Stimulated activated naive B cell treated with anti-CD40 and anti-IgM and Interleukin-4, amounts not matched to agents 10 μg/mL and 1 μg/mL and 100 μg/mL, for 72 hours (primary cell): ENCODE measurements around the gene FBXO15.

ENCODE experiments used
- ATAC-seq, 2 donors: fragments of 150-1000 bp; cut with Tn5 transposase; replicated peaks; 2 replicates each; pipeline ENCODE4 v1.10.0; 2021; ENCODE audit warnings: moderate library complexity in 1 of 2
- DNase-seq: peaks from one replicate; pipeline ENCODE4 v3.0.0; 2021
- H3K27ac Mint-ChIP-seq: one replicate; pipeline ENCODE4 v1.8.0; 2022; ENCODE audit warnings: mild to moderate bottlenecking, mixed read lengths
- H3K27me3 Mint-ChIP-seq, 2 donors: one replicate each; pipeline ENCODE4 v1.8.0; 2022; ENCODE audit warnings: mixed read lengths in 2 of 2
- H3K36me3 Mint-ChIP-seq, 2 donors: one replicate each; pipeline ENCODE4 v1.8.0; 2022; ENCODE audit warnings: mixed read lengths in 2 of 2, mild to moderate bottlenecking in 1 of 2
- H3K4me1 Mint-ChIP-seq, 2 donors: one replicate each; pipeline ENCODE4 v1.8.0; 2022; ENCODE audit warnings: mixed read lengths in 2 of 2, mild to moderate bottlenecking in 1 of 2
- H3K4me3 Mint-ChIP-seq, 2 donors: one replicate each; pipeline ENCODE4 v1.8.0; 2022; ENCODE audit warnings: mild to moderate bottlenecking in 2 of 2, mixed read lengths in 2 of 2, moderate library complexity in 1 of 2
- H3K9me3 Mint-ChIP-seq, 2 donors: one replicate each; pipeline ENCODE4 v1.8.0; 2022; ENCODE audit warnings: mixed read lengths in 2 of 2, mild to moderate bottlenecking in 1 of 2

FBXO15 gene

GRCh38 chr18:74147779-74148542 is at the start of gene FBXO15, which contains the start of gene TIMM21:
TSS of gene FBXO15 (minus strand) at chr18:74147834. CDS start at chr18:74147785, 49 bp downstream.
TSS of gene TIMM21 (plus strand) at chr18:74148523. CDS start at chr18:74148809, 286 bp downstream.
- ATAC-seq (peak; percentile 90 to 92), DNase-seq (peak; percentile 95)
- H3K4me1 Mint-ChIP-seq: peaks cover 29 to 51% of the 10 kb centered on the region in 2 donors
- no peaks in the 10 kb centered on the region for H3K27me3 Mint-ChIP-seq
- H3K36me3 Mint-ChIP-seq: peaks cover 13 to 19% of the 10 kb centered on the region in 2 donors
- peak within 1 kb of the TSS; percentile 98 for H3K4me3 Mint-ChIP-seq
- H3K27ac Mint-ChIP-seq: peak within 1 kb of the TSS; percentile 99
- no peaks in the 10 kb centered on the region for H3K9me3 Mint-ChIP-seq

- Mint-ChIP-seq H3K4me3 (peak overlapping the region; percentile 70 to 79), H3K27me3 (peaks cover 11 to 18% of the 10 kb centered on the region in 2 donors), H3K4me1 (peaks cover 2 to 6% of the 10 kb centered on the region in 2 donors), H3K9me3 (no peaks in the 10 kb centered on the region), H3K36me3 (no peaks in the 10 kb centered on the region), H3K27ac (no peak overlapping the region)
- ATAC-seq (peak; percentile 85 to 86), DNase-seq (peak; percentile 24)
Observed at GRCh38 chr18:74196220-74197119, 48.8 kb upstream of the FBXO15 start.

GRCh38 chr18:74194691-74195090 is 47.1 kb upstream of the FBXO15 start:
- DNase-seq (no peak), ATAC-seq (no peak)
- Mint-ChIP-seq H3K4me3 (no peak overlapping the region), H3K27ac (no peak overlapping the region), H3K36me3 (no peaks in the 10 kb centered on the region), H3K9me3 (no peaks in the 10 kb centered on the region), H3K4me1 (peaks cover 2 to 6% of the 10 kb centered on the region in 2 donors), H3K27me3 (peaks cover 17 to 31% of the 10 kb centered on the region in 2 donors)

GRCh38 chr18:74191577-74191976 is 43.9 kb upstream of the FBXO15 start:
- no peak overlapping the region for H3K4me3 Mint-ChIP-seq
- H3K4me1 Mint-ChIP-seq: peaks cover 2 to 6% of the 10 kb centered on the region in 2 donors
- DNase-seq (no peak), ATAC-seq (no peak)
- no peak overlapping the region for H3K27ac Mint-ChIP-seq
- no peaks in the 10 kb centered on the region for H3K9me3 Mint-ChIP-seq
- H3K27me3 Mint-ChIP-seq: peaks cover 35 to 49% of the 10 kb centered on the region in 2 donors
- H3K36me3 Mint-ChIP-seq: no peaks in the 10 kb centered on the region

GRCh38 chr18:74190086-74190485 is 42.5 kb upstream of the FBXO15 start:
- no peak for DNase-seq
- Mint-ChIP-seq H3K9me3 (no peaks in the 10 kb centered on the region), H3K27ac (no peak overlapping the region), H3K4me1 (no peaks in the 10 kb centered on the region), H3K4me3 (no peak overlapping the region), H3K36me3 (no peaks in the 10 kb centered on the region), H3K27me3 (peaks cover 37 to 61% of the 10 kb centered on the region in 2 donors)
- ATAC-seq: no peak

- Mint-ChIP-seq H3K9me3 (peaks cover 0 to 2% of the 10 kb centered on the region in 2 donors), H3K27ac (no peak overlapping the region), H3K36me3 (no peaks in the 10 kb centered on the region), H3K4me1 (no peaks in the 10 kb centered on the region), H3K27me3 (peaks cover 35 to 70% of the 10 kb centered on the region in 2 donors), H3K4me3 (no peak overlapping the region)
- no peak for ATAC-seq
- DNase-seq: no peak
Observed at GRCh38 chr18:74186661-74187060, 39.0 kb upstream of the FBXO15 start.

GRCh38 chr18:74185860-74186259 is 38.2 kb upstream of the FBXO15 start:
- no peaks in the 10 kb centered on the region for H3K4me1 Mint-ChIP-seq
- no peak overlapping the region for H3K27ac Mint-ChIP-seq
- H3K36me3 Mint-ChIP-seq: no peaks in the 10 kb centered on the region
- ATAC-seq (no peak), DNase-seq (no peak)
- no peak overlapping the region for H3K4me3 Mint-ChIP-seq
- peaks cover 31 to 64% of the 10 kb centered on the region in 2 donors for H3K27me3 Mint-ChIP-seq
- peaks cover 0 to 2% of the 10 kb centered on the region in 2 donors for H3K9me3 Mint-ChIP-seq

GRCh38 chr18:74184875-74185274 is 37.2 kb upstream of the FBXO15 start:
- Mint-ChIP-seq H3K4me1 (no peaks in the 10 kb centered on the region), H3K27me3 (peaks cover 34 to 64% of the 10 kb centered on the region in 2 donors), H3K27ac (no peak overlapping the region), H3K4me3 (no peak overlapping the region), H3K9me3 (peaks cover 0 to 2% of the 10 kb centered on the region in 2 donors), H3K36me3 (no peaks in the 10 kb centered on the region)
- DNase-seq (no peak), ATAC-seq (no peak)

GRCh38 chr18:74183130-74183529 is 35.5 kb upstream of the FBXO15 start:
- Mint-ChIP-seq H3K9me3 (peaks cover 0 to 2% of the 10 kb centered on the region in 2 donors), H3K27ac (no peak overlapping the region), H3K4me1 (no peaks in the 10 kb centered on the region), H3K27me3 (peaks cover 28 to 61% of the 10 kb centered on the region in 2 donors), H3K36me3 (no peaks in the 10 kb centered on the region), H3K4me3 (no peak overlapping the region)
- no peak for DNase-seq
- ATAC-seq: no peak

GRCh38 chr18:74182335-74182734 is 34.7 kb upstream of the FBXO15 start:
- no peaks in the 10 kb centered on the region for H3K4me1 Mint-ChIP-seq
- H3K27me3 Mint-ChIP-seq: peaks cover 25 to 55% of the 10 kb centered on the region in 2 donors
- no peak overlapping the region for H3K27ac Mint-ChIP-seq
- ATAC-seq (no peak), DNase-seq (no peak)
- no peaks in the 10 kb centered on the region for H3K36me3 Mint-ChIP-seq
- H3K4me3 Mint-ChIP-seq: no peak overlapping the region
- peaks cover 0 to 2% of the 10 kb centered on the region in 2 donors for H3K9me3 Mint-ChIP-seq

GRCh38 chr18:74179623-74180199 is 32.1 kb upstream of the FBXO15 start:
- ATAC-seq: no peak
- no peak overlapping the region for H3K27ac Mint-ChIP-seq
- DNase-seq: no peak
- H3K27me3 Mint-ChIP-seq: peaks cover 29 to 48% of the 10 kb centered on the region in 2 donors
- H3K36me3 Mint-ChIP-seq: no peaks in the 10 kb centered on the region
- no peaks in the 10 kb centered on the region for H3K4me1 Mint-ChIP-seq
- no peak overlapping the region for H3K4me3 Mint-ChIP-seq
- H3K9me3 Mint-ChIP-seq: peaks cover 0 to 2% of the 10 kb centered on the region in 2 donors

- no peaks in the 10 kb centered on the region for H3K36me3 Mint-ChIP-seq
Observed at GRCh38 chr18:74178884-74179283, 31.2 kb upstream of the FBXO15 start.

GRCh38 chr18:74175658-74176057 is 28.0 kb upstream of the FBXO15 start:
- DNase-seq: no peak
- Mint-ChIP-seq H3K4me3 (no peak overlapping the region), H3K9me3 (no peaks in the 10 kb centered on the region), H3K27ac (no peak overlapping the region), H3K4me1 (peaks cover 4 to 5% of the 10 kb centered on the region in 2 donors), H3K27me3 (peaks cover 42 to 48% of the 10 kb centered on the region in 2 donors), H3K36me3 (no peaks in the 10 kb centered on the region)
- no peak for ATAC-seq

More at GRCh38 chr18:74178884-74179283, 31.2 kb upstream of the FBXO15 start:
- ATAC-seq (no peak), DNase-seq (no peak)
- Mint-ChIP-seq H3K4me1 (no peaks in the 10 kb centered on the region), H3K9me3 (peaks cover 0 to 2% of the 10 kb centered on the region in 2 donors), H3K27ac (no peak overlapping the region), H3K27me3 (peaks cover 34 to 44% of the 10 kb centered on the region in 2 donors), H3K4me3 (no peak overlapping the region)

GRCh38 chr18:74173434-74173750 is 25.8 kb upstream of the FBXO15 start:
- peaks cover 32 to 39% of the 10 kb centered on the region in 2 donors for H3K27me3 Mint-ChIP-seq
- DNase-seq (no peak), ATAC-seq (no peak)
- H3K4me1 Mint-ChIP-seq: peaks cover 4 to 5% of the 10 kb centered on the region in 2 donors
- no peaks in the 10 kb centered on the region for H3K9me3 Mint-ChIP-seq
- H3K27ac Mint-ChIP-seq: no peak overlapping the region
- no peak overlapping the region for H3K4me3 Mint-ChIP-seq
- H3K36me3 Mint-ChIP-seq: no peaks in the 10 kb centered on the region
